Ovary (tissue), 9 donors: ENCODE results near the gene ARHGAP40. TPM values are rescaled to one million over a fixed set of nuclear protein-coding genes. Genes with fewer than 3 reads are reported as not detected.

Experiments
- DNase-seq, 5 donors: peaks; one replicate each; pipeline ENCODE4 v3.0.0-alpha.2; 2019 to 2020
- H3K27ac ChIP-seq, 2 donors: fragments of 200-600 bp; one replicate each; pipeline versions ENCODE4 v1.5.1 to v1.8.0; 2019 to 2022
- H3K27me3 ChIP-seq: fragments of 200-600 bp; one replicate; pipeline ENCODE4 v1.8.0; 2022
- H3K36me3 ChIP-seq: fragments of 200-600 bp; sonication (generic); one replicate; pipeline ENCODE4 v1.5.1; 2019
- H3K4me1 ChIP-seq: one replicate; pipeline ENCODE4 v1.8.1; 2013; ENCODE audit warnings: mild to moderate bottlenecking, moderate library complexity; ENCODE audit not compliant: insufficient read depth
- H3K4me3 ChIP-seq: fragments of 200-600 bp; sonication (generic); one replicate; pipeline ENCODE4 v1.5.1; 2017
- H3K9me3 ChIP-seq, 2 donors: fragments of 200-600 bp in 1 of 2; sonication (generic) in 1 of 2; one replicate each; pipeline versions ENCODE4 v1.5.1 to v1.8.1; 2013 to 2019; ENCODE audit warnings: mild to moderate bottlenecking in 1 of 2, moderate library complexity in 1 of 2
- CTCF ChIP-seq, 3 donors: fragments of 450-650 bp in 2 of 3; fragments of 200-600 bp in 1 of 3; IDR thresholded peaks; one replicate each; pipeline versions ENCODE4 v1.5.1 to v1.8.0; 2016 to 2022; ENCODE audit warnings: antibody characterized with exemption in 3 of 3, mild to moderate bottlenecking in 1 of 3
- EP300 ChIP-seq: sonication (generic); formaldehyde crosslinking; IDR thresholded peaks from one replicate; pipeline ENCODE4 v1.6.1; 2017; ENCODE audit warnings: antibody characterized with exemption
- POLR2A ChIP-seq: fragments of 450-650 bp; IDR thresholded peaks from one replicate; pipeline ENCODE4 v1.6.1; 2017; ENCODE audit warnings: antibody characterized with exemption, mild to moderate bottlenecking, moderate library complexity
- WGBS, 3 donors: extraction: QIAGEN DNeasy Blood & Tissue Kit in 1 of 3; methylation state at CpG; one replicate each; pipeline versions ENCODE4 v1.1.5 to v1.1.7; 2013 to 2017; 5-methylcytosine and 5-hydroxymethylcytosine counted together
- intact Hi-C, 4 donors: fragments of 100-400 bp; cut with DNase I; formaldehyde crosslinking; loops; one replicate each; pipeline versions ENCODE4 v1.11.0 to v1.15.1; 2022 to 2023
- polyA plus RNA-seq, 2 donors: library from polyadenylated mRNA; stranded (reverse); fragments of 200-250 nt in 1 of 2; fragments of 350-450 nt in 1 of 2; fragmentation: Illumina TruSeq in 1 of 2; extraction: RNeasy Lipid Tissue Mini Kit (QIAGEN cat#74804) in 1 of 2; gene quantifications; one replicate each; pipeline ENCODE4 v1.2.3, GENCODE V29; 2013 to 2014
- total RNA-seq, 7 donors: library from RNA; depleted of rRNA in 2 of 7; stranded (reverse); fragments of >200 nt in 2 of 7; fragmentation: NEBNext Ultra II Directional in 3 of 7; extraction: Animal tissue kit (Norgen Biotek cat#: 25700) in 3 of 7; gene quantifications; one replicate each; pipeline versions ENCODE4 v1.1.0 to v1.2.4, GENCODE V29; 2016 to 2023
- donor health status: DM: no; HTN: no; CAD: no; lungs with moderate emphysema.
- donor health status: DM: no; HTN: no; CAD: no.
- donor health status: Bipolar disorder and iron deficiency.
- donor health status: DM: yes; HTN: yes; CAD: no.
- donor health status: DM: no; HTN: no; CAD: no.
- donor health status: DM: yes; HTN: yes; CAD: no.

ARHGAP40 gene
- total and polyA plus RNA-seq, 9 donors, result not detected

GRCh38 chr20:38674765-38675133 is 73.1 kb downstream of the ARHGAP40 start:
- Histone ChIP-seq H3K4me3 (no peak overlapping the region), H3K27me3 (no peaks in the 10 kb centered on the region)
- intact Hi-C loops, result no loop called here

DNA sequence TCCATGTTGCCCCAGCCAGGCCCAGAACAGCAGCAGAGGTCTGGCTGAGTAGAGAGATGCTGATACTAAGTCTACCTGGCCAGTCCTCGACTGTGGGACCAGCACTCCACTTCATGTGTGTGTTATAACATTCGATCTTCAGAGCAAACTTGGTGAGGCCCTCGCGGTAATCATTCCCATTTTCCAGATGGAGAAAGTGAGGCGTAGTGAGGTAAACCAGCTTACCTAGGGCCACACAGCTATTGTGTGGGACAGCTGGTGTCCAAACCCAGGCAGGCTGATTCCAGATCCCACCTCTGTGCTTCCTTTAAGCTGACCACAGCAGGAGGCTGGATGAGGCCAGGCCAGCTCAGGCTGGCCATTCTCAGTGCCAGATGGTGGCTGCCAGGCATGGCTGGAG is 75.0 kb downstream of the ARHGAP40 start:
- H3K4me1 ChIP-seq, result peaks cover 3% of the 10 kb centered on the region
- no peak overlapping the region for H3K4me3 ChIP-seq
- no peaks in the 10 kb centered on the region for H3K9me3 ChIP-seq
- no peak for DNase-seq
- intact Hi-C loops, result no loop called here
- TF ChIP-seq EP300 (no peak), CTCF (IDR thresholded peaks at IDR 0.05) (no peak), POLR2A (no peak)
- H3K27ac ChIP-seq, result no peak overlapping the region
- 80 to 90% (median 82%) methylated on average over 5 of the region's 5 CpGs for WGBS, 3 donors
- H3K27me3 ChIP-seq, result no peaks in the 10 kb centered on the region
- H3K36me3 ChIP-seq, result no peaks in the 10 kb centered on the region

More at GRCh38 chr20:38674765-38675133, 73.1 kb downstream of the ARHGAP40 start:
- H3K4me1 ChIP-seq, result peaks cover 3% of the 10 kb centered on the region
- TF ChIP-seq POLR2A (no peak), CTCF (IDR thresholded peaks at IDR 0.05) (no peak), EP300 (no peak)
- no peaks in the 10 kb centered on the region for H3K9me3 ChIP-seq
- 18 to 24% (median 23%) methylated on average over 13 of the region's 13 CpGs for WGBS, 3 donors
- no peaks in the 10 kb centered on the region for H3K36me3 ChIP-seq
- no peak for DNase-seq
- no peak overlapping the region for H3K27ac ChIP-seq

- Histone ChIP-seq H3K27ac (no peak overlapping the region), H3K4me1 (no peaks in the 10 kb centered on the region), H3K36me3 (no peaks in the 10 kb centered on the region), H3K9me3 (no peaks in the 10 kb centered on the region), H3K4me3 (no peak overlapping the region), H3K27me3 (no peaks in the 10 kb centered on the region)
- WGBS, 3 donors, result 34 to 40% (median 38%) methylated on average over 9 of the region's 9 CpGs
- intact Hi-C loops, result no loop called here
- DNase-seq, result no peak
- TF ChIP-seq POLR2A, result no peak
- no peak for TF ChIP-seq CTCF (IDR thresholded peaks at IDR 0.05)
- TF ChIP-seq EP300, result no peak
These were observed 79.1 kb downstream of the ARHGAP40 start for GRCh38 chr20:38680500-38681306.

- no peaks in the 10 kb centered on the region for H3K9me3 ChIP-seq
- H3K27me3 ChIP-seq, result no peaks in the 10 kb centered on the region
- no peak overlapping the region for H3K4me3 ChIP-seq
- intact Hi-C loops, result no loop called here
- no peaks in the 10 kb centered on the region for H3K4me1 ChIP-seq
- DNase-seq, result no peak
- no peak for TF ChIP-seq EP300
- TF ChIP-seq POLR2A, result no peak
- no peak for TF ChIP-seq CTCF (IDR thresholded peaks at IDR 0.05)
- 39 to 66% (median 59%) methylated on average over 2 of the region's 2 CpGs for WGBS, 3 donors
- no peaks in the 10 kb centered on the region for H3K36me3 ChIP-seq
- H3K27ac ChIP-seq, result no peak overlapping the region
These were observed 83.7 kb downstream of the ARHGAP40 start for GRCh38 chr20:38685271-38685670.
